IPS-20b (cell line): Measurements from ENCODE around the gene AIP.
A peak's percentile ranks its signal among the peaks of the same experiment; 100 is the strongest.
"Not testable (repeated sequence)": the region's sequence is repeated elsewhere in the genome, so short reads cannot be mapped to it uniquely, and the experiment has no call there.

ENCODE experiments used
- H3K27ac ChIP-seq: one replicate; pipeline ENCODE4 v1.5.1; 2013; ENCODE audit warnings: low read length
- H3K27me3 ChIP-seq: 2 replicates; pipeline ENCODE4 v1.6.1; 2013; ENCODE audit warnings: mild to moderate bottlenecking, low read length, inconsistent platforms; ENCODE audit not compliant: insufficient read depth
- H3K36me3 ChIP-seq: 2 replicates; pipeline ENCODE4 v1.6.1; 2013; ENCODE audit warnings: low read depth, mild to moderate bottlenecking, inconsistent platforms, low read length, moderate library complexity; ENCODE audit not compliant: insufficient read depth
- H3K4me1 ChIP-seq: 2 replicates; pipeline ENCODE4 v1.6.1; 2013; ENCODE audit warnings: mild to moderate bottlenecking, control low read depth, inconsistent platforms, low read length, moderate library complexity; ENCODE audit not compliant: insufficient read depth
- H3K4me3 ChIP-seq: 2 replicates; pipeline ENCODE4 v1.5.1; 2013; ENCODE audit warnings: mild to moderate bottlenecking, low read length, inconsistent platforms
- H3K9ac ChIP-seq: 2 replicates; pipeline ENCODE4 v1.6.1; 2013; ENCODE audit warnings: low read depth, mild to moderate bottlenecking, inconsistent platforms, low read length, moderate library complexity
- H3K9me3 ChIP-seq: 2 replicates; pipeline ENCODE4 v1.6.1; 2013; ENCODE audit warnings: mild to moderate bottlenecking, low read depth, low read length, inconsistent platforms; ENCODE audit not compliant: insufficient read depth

AIP gene

GRCh38 chr11:67507864-67508485 lies 25.1 kb downstream of the AIP start, which contains the start of gene CDK2AP2:
Gene CDK2AP2, minus strand, starts transcription at chr11:67508162. Its CDS starts 80 bp downstream, at chr11:67508082.
- Histone ChIP-seq H3K4me1 (peaks cover 5% of the 10 kb centered on the region; the same call in 1 of the 2 replicates), H3K36me3 (0 out of 2 replicates have a peak, but pooled peaks cover 3% of the 10 kb centered on the region), H3K9ac (peak within 1 kb of the TSS; percentile 86; the same call in 1 of the 2 replicates), H3K27ac (peak within 1 kb of the TSS; percentile 90), H3K27me3 (peaks cover 14% of the 10 kb centered on the region), H3K9me3 (no peaks in the 10 kb centered on the region), H3K4me3 (peak within 1 kb of the TSS; percentile 91)

GRCh38 chr11:67508486-67509121 lies 25.8 kb downstream of the AIP start:
- Histone ChIP-seq H3K36me3 (0 out of 2 replicates have a peak, but pooled peaks cover 3% of the 10 kb centered on the region), H3K9me3 (no peaks in the 10 kb centered on the region), H3K4me3 (peak overlapping the region; percentile 91), H3K9ac (peak overlapping the region; percentile 86; the same call in 1 of the 2 replicates), H3K4me1 (peaks cover 5% of the 10 kb centered on the region; the same call in 1 of the 2 replicates), H3K27ac (peak overlapping the region; percentile 90), H3K27me3 (peaks cover 7% of the 10 kb centered on the region; the same call in 1 of the 2 replicates)

- Histone ChIP-seq H3K4me1 (peaks cover 5% of the 10 kb centered on the region; the same call in 1 of the 2 replicates), H3K4me3 (no peak overlapping the region), H3K27ac (no peak overlapping the region), H3K9ac (no peak overlapping the region), H3K36me3 (0 out of 2 replicates have a peak, but pooled peaks cover 3% of the 10 kb centered on the region), H3K27me3 (peaks cover 9% of the 10 kb centered on the region; the same call in 1 of the 2 replicates), H3K9me3 (no peaks in the 10 kb centered on the region)
Measured at GRCh38 chr11:67510023-67510345, 27.2 kb downstream of the AIP start.

- H3K27me3 ChIP-seq, H3K9me3 ChIP-seq, H3K4me1 ChIP-seq, H3K36me3 ChIP-seq, H3K4me3 ChIP-seq, H3K9ac ChIP-seq, H3K27ac ChIP-seq: not testable (repeated sequence)
Measured at GRCh38 chr11:67511558-67511957, 28.7 kb downstream of the AIP start.

- Histone ChIP-seq H3K27me3 (peaks cover 9% of the 10 kb centered on the region; the same call in 1 of the 2 replicates), H3K4me3 (no peak overlapping the region)
Measured at GRCh38 chr11:67514116-67514515, 31.3 kb downstream of the AIP start.

GRCh38 chr11:67516806-67517205 lies 34.0 kb downstream of the AIP start:
- no peaks in the 10 kb centered on the region for H3K4me1 ChIP-seq
- no peak overlapping the region for H3K4me3 ChIP-seq
- H3K9me3 ChIP-seq: no peaks in the 10 kb centered on the region
- no peaks in the 10 kb centered on the region for H3K36me3 ChIP-seq
- no peak overlapping the region for H3K27ac ChIP-seq
- H3K27me3 ChIP-seq: peaks cover 9% of the 10 kb centered on the region; the same call in 1 of the 2 replicates
- no peak overlapping the region for H3K9ac ChIP-seq

More at GRCh38 chr11:67514116-67514515, 31.3 kb downstream of the AIP start:
- H3K9me3 ChIP-seq: no peaks in the 10 kb centered on the region
- no peaks in the 10 kb centered on the region for H3K4me1 ChIP-seq
- H3K9ac ChIP-seq: no peak overlapping the region
- no peak overlapping the region for H3K27ac ChIP-seq
- no peaks in the 10 kb centered on the region for H3K36me3 ChIP-seq

GRCh38 chr11:67517784-67518552 lies 35.1 kb downstream of the AIP start:
- H3K4me1 ChIP-seq: no peaks in the 10 kb centered on the region
- no peak overlapping the region for H3K4me3 ChIP-seq
- H3K9ac ChIP-seq: no peak overlapping the region
- H3K27me3 ChIP-seq: peaks cover 6% of the 10 kb centered on the region; the same call in 1 of the 2 replicates
- no peaks in the 10 kb centered on the region for H3K9me3 ChIP-seq
- H3K36me3 ChIP-seq: no peaks in the 10 kb centered on the region
- H3K27ac ChIP-seq: no peak overlapping the region

- Histone ChIP-seq H3K9me3 (no peaks in the 10 kb centered on the region), H3K27me3 (no peaks in the 10 kb centered on the region), H3K36me3 (no peaks in the 10 kb centered on the region), H3K4me1 (no peaks in the 10 kb centered on the region), H3K9ac (no peak overlapping the region), H3K27ac (no peak overlapping the region), H3K4me3 (no peak overlapping the region)
Measured at GRCh38 chr11:67519726-67520125, 36.9 kb downstream of the AIP start.

- Histone ChIP-seq H3K27ac (no peak overlapping the region), H3K4me3 (no peak overlapping the region), H3K4me1 (no peaks in the 10 kb centered on the region), H3K27me3 (no peaks in the 10 kb centered on the region), H3K9ac (no peak overlapping the region), H3K36me3 (no peaks in the 10 kb centered on the region), H3K9me3 (no peaks in the 10 kb centered on the region)
Measured at GRCh38 chr11:67520856-67521824, 38.3 kb downstream of the AIP start.

GRCh38 chr11:67521924-67522323 lies 39.1 kb downstream of the AIP start:
- Histone ChIP-seq H3K36me3 (no peaks in the 10 kb centered on the region), H3K4me1 (no peaks in the 10 kb centered on the region), H3K9ac (no peak overlapping the region), H3K4me3 (no peak overlapping the region), H3K27ac (no peak overlapping the region), H3K9me3 (no peaks in the 10 kb centered on the region), H3K27me3 (no peaks in the 10 kb centered on the region)

- Histone ChIP-seq H3K4me1 (no peaks in the 10 kb centered on the region), H3K36me3 (no peaks in the 10 kb centered on the region), H3K9ac (no peak overlapping the region), H3K4me3 (no peak overlapping the region), H3K27me3 (no peaks in the 10 kb centered on the region), H3K27ac (no peak overlapping the region), H3K9me3 (no peaks in the 10 kb centered on the region)
Measured at GRCh38 chr11:67522338-67522737, 39.5 kb downstream of the AIP start.
